Smooth muscle cell of trachea (primary cell): Measurements from ENCODE around the gene SAT1. TPM values are rescaled to one million over a fixed set of nuclear protein-coding genes. Genes with fewer than 3 reads are reported as not detected.

Experiments used
- total RNA-seq: library from RNA; depleted of rRNA; stranded (reverse); fragments of >200 nt; gene quantifications from 2 replicates; pipeline ENCODE4 v1.2.1, GENCODE V29; 2014

SAT1 gene
- 79.1 and 109 TPM in 2 replicates for total RNA-seq

GRCh38 chrX:23782863-23783588 is at the start of gene SAT1:
SAT1 (plus strand) TSS chrX:23783173; CDS start chrX:23783352, 179 bp downstream.

GRCh38 chrX:23742697-23743622 is 40.0 kb upstream of the SAT1 start, which contains the start of gene ACOT9:
ACOT9 (minus strand) TSS chrX:23743276; CDS start chrX:23743144, 132 bp downstream.

Other genes with a start within 250 kb of the SAT1 start
- 219 and 260 TPM in 2 replicates for gene PRDX4, start 115.7 kb upstream of the SAT1 start, total RNA-seq
- 54.9 and 91.3 TPM in 2 replicates for gene ACOT9, start 39.9 kb upstream of the SAT1 start, total RNA-seq
- gene APOO, start 124.8 kb downstream of the SAT1 start, total RNA-seq: 7.1 and 11.1 TPM in 2 replicates
- not detected in 2 replicates for gene CXorf58, start 124.8 kb downstream of the SAT1 start, total RNA-seq
- 7.9 and 8.1 TPM in 2 replicates for gene KLHL15, start 244.0 kb downstream of the SAT1 start, total RNA-seq